ENCODE results near the gene ARL11.

GRCh38 chr13:49645451-49645850, 17.1 kb downstream of the ARL11 start:
- TF ChIP-seq POLR2AphosphoS5 (IDR thresholded peaks at IDR 0.05) (no peak), CTCF (IDR thresholded peaks at IDR 0.05) (no peak), EP300 (IDR thresholded peaks at IDR 0.05) (no peak)
